CD4-positive, CD25-positive, alpha-beta regulatory T cell (primary cell): ENCODE measurements around the gene RAD23A. TPM values are rescaled to one million over a fixed set of nuclear protein-coding genes. Genes with fewer than 3 reads are reported as not detected.

Experiments used
- ATAC-seq, 2 donors: fragments of 150-1000 bp; cut with Tn5 transposase; one replicate each; pipeline ENCODE4 v1.10.0; 2021; ENCODE audit warnings: low read depth in 2 of 2, moderate number of reproducible peaks in 2 of 2, moderate library complexity in 1 of 2
- DNase-seq, 3 donors: peaks; one replicate each; pipeline versions ENCODE4 v3.0.0 to v3.0.0-alpha.2; 2012 to 2022; ENCODE audit warnings: mixed read lengths in 1 of 3
- H3K27ac ChIP-seq: one replicate; pipeline ENCODE4 v1.7.0; 2013; ENCODE audit warnings: mild to moderate bottlenecking, low read length; ENCODE audit not compliant: insufficient read depth, poor library complexity, severe bottlenecking
- H3K27me3 ChIP-seq: one replicate; pipeline ENCODE4 v1.7.0; 2013; ENCODE audit warnings: low read length; ENCODE audit not compliant: control insufficient read depth, insufficient read depth
- H3K36me3 ChIP-seq: one replicate; pipeline ENCODE4 v1.7.0; 2013; ENCODE audit warnings: mild to moderate bottlenecking, low read length, moderate library complexity; ENCODE audit not compliant: control insufficient read depth, insufficient read depth
- H3K4me1 ChIP-seq: 2 replicates; pipeline ENCODE4 v1.7.0; 2013; ENCODE audit warnings: mild to moderate bottlenecking, low read length; ENCODE audit not compliant: insufficient read depth, control insufficient read depth, poor library complexity, severe bottlenecking
- H3K4me3 ChIP-seq: one replicate; pipeline ENCODE4 v1.7.0; 2013; ENCODE audit warnings: low read depth, mild to moderate bottlenecking, low read length, moderate library complexity
- H3K9me3 ChIP-seq, 2 experiments: 1 replicate in 1 of 2; 2 replicates in 1 of 2; pipeline ENCODE4 v1.7.0; 2013; ENCODE audit warnings: low read length in 2 of 2, mild to moderate bottlenecking in 1 of 2, moderate library complexity in 1 of 2; ENCODE audit not compliant: control insufficient read depth in 2 of 2
- H3K27ac Mint-ChIP-seq, 3 donors: one replicate each; pipeline ENCODE4 v1.8.0; 2020 to 2022; ENCODE audit warnings: mild to moderate bottlenecking in 3 of 3, mixed read lengths in 3 of 3, moderate library complexity in 2 of 3
- H3K27me3 Mint-ChIP-seq: one replicate; pipeline ENCODE4 v1.8.0; 2022; ENCODE audit warnings: mild to moderate bottlenecking, mixed read lengths
- H3K36me3 Mint-ChIP-seq: one replicate; pipeline ENCODE4 v1.8.0; 2020; ENCODE audit warnings: mixed read lengths
- H3K4me1 Mint-ChIP-seq, 4 donors: one replicate each; pipeline ENCODE4 v1.8.0; 2020 to 2022; ENCODE audit warnings: mixed read lengths in 4 of 4, mild to moderate bottlenecking in 1 of 4
- H3K4me3 Mint-ChIP-seq, 4 donors: one replicate each; pipeline ENCODE4 v1.8.0; 2020 to 2022; ENCODE audit warnings: mild to moderate bottlenecking in 4 of 4, mixed read lengths in 4 of 4, moderate library complexity in 3 of 4
- H3K9me3 Mint-ChIP-seq, 7 donors: one replicate each; pipeline ENCODE4 v1.8.0; 2020 to 2022; ENCODE audit warnings: mixed read lengths in 7 of 7, mild to moderate bottlenecking in 3 of 7, moderate library complexity in 2 of 7
- polyA plus RNA-seq, 4 donors: library from polyadenylated mRNA; unstranded; fragments of 300-500 nt; fragmentation: Illumina TruSeq; gene quantifications; one replicate each; pipeline ENCODE4 v1.2.3, GENCODE V29; 2021
- total RNA-seq: library from RNA; stranded (reverse); gene quantifications from one replicate; pipeline ENCODE4 v1.2.3, GENCODE V29; 2022

The RAD23A gene
- total and polyA plus RNA-seq, 5 donors from 2014 or later, result 73.8 to 85.0 (median 80.9) TPM

DNA sequence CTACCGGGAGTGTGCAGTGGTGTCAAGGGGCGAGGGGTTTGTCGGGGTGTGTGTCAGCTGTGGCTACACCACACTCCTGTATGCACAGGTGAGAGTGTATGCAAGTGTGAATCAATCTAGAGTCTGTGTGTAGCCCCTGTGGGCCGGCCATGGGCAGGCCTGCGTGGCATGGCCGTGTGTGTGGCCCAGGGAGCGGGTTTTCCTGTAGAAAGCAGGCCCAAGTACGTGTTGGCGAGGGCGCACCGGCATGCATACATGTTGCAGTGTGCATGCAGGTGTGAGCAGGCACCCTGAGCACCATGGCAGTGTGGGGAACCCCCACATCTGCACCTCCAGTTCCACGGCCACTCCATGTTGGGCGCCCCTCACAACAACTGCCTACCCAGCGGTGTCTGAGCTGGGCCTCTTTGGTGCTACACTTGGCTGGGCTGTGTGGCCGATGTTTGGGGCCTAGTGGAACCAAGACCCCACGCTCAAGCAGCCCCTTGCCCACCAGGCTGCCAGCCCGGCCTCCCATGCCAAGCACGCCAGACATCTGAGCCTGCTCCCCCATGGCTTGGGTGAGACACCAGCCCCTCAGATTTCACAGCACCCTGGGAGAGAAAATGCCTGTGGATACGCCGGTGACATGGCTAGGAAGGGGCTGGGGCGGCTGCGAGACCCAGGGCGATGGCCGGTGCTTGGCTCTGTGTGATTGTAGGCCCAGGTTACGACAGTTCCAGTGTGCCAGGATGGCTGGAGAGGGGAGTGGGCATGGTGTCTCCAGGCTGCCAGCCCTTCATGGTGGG lies 51.7 kb downstream of the RAD23A start:
- peak overlapping the region in 1 of 3 donors; percentile 48 for H3K27ac Mint-ChIP-seq
- H3K27me3 Mint-ChIP-seq, result peaks cover 31% of the 10 kb centered on the region
- peak overlapping the region; percentile 60 to 79 (median 74) for H3K4me3 Mint-ChIP-seq
- DNase-seq (no peak), ATAC-seq (no peak)
- Histone ChIP-seq H3K27me3 (peaks cover 3% of the 10 kb centered on the region), H3K36me3 (no peaks in the 10 kb centered on the region), H3K27ac (no peak overlapping the region), H3K4me1 (peaks cover 6% of the 10 kb centered on the region), H3K9me3 (no peaks in the 10 kb centered on the region), H3K4me3 (no peak overlapping the region)
- peaks cover 0 to 15% (median 6%) of the 10 kb centered on the region in 4 donors for H3K4me1 Mint-ChIP-seq
- H3K36me3 Mint-ChIP-seq, result peaks cover 4% of the 10 kb centered on the region
- H3K9me3 Mint-ChIP-seq, result peaks cover 0 to 3% (median 0%) of the 10 kb centered on the region in 7 donors

GRCh38 chr19:12997967-12998940 lies 52.6 kb downstream of the RAD23A start:
- no peaks in the 10 kb centered on the region for H3K36me3 ChIP-seq
- peaks cover 0 to 3% (median 0%) of the 10 kb centered on the region in 7 donors for H3K9me3 Mint-ChIP-seq
- H3K27ac ChIP-seq, result no peak overlapping the region
- H3K36me3 Mint-ChIP-seq, result peaks cover 4% of the 10 kb centered on the region
- no peak for DNase-seq
- H3K4me1 Mint-ChIP-seq, result peaks cover 0 to 15% (median 6%) of the 10 kb centered on the region in 4 donors
- H3K4me3 ChIP-seq, result no peak overlapping the region
- H3K27ac Mint-ChIP-seq, result peak overlapping the region in 2 of 3 donors; percentile 11 to 48
- H3K4me1 ChIP-seq, result peaks cover 6% of the 10 kb centered on the region
- no peaks in the 10 kb centered on the region for H3K9me3 ChIP-seq
- peaks cover 34% of the 10 kb centered on the region for H3K27me3 Mint-ChIP-seq
- peaks cover 3% of the 10 kb centered on the region for H3K27me3 ChIP-seq
- ATAC-seq, result no peak
- H3K4me3 Mint-ChIP-seq, result peak overlapping the region; percentile 13 to 79 (median 64)

GRCh38 chr19:13001166-13001501 lies 55.5 kb downstream of the RAD23A start:
- Histone ChIP-seq H3K4me3 (no peak overlapping the region), H3K27ac (no peak overlapping the region), H3K9me3 (no peaks in the 10 kb centered on the region), H3K27me3 (no peaks in the 10 kb centered on the region), H3K36me3 (no peaks in the 10 kb centered on the region), H3K4me1 (peaks cover 3% of the 10 kb centered on the region)
- Mint-ChIP-seq H3K4me3 (no peak overlapping the region), H3K27me3 (peaks cover 37% of the 10 kb centered on the region), H3K27ac (no peak overlapping the region), H3K36me3 (peaks cover 4% of the 10 kb centered on the region), H3K9me3 (peaks cover 0 to 2% (median 0%) of the 10 kb centered on the region in 7 donors), H3K4me1 (peaks cover 0 to 7% (median 3%) of the 10 kb centered on the region in 4 donors)
- ATAC-seq (no peak), DNase-seq (no peak)

DNA sequence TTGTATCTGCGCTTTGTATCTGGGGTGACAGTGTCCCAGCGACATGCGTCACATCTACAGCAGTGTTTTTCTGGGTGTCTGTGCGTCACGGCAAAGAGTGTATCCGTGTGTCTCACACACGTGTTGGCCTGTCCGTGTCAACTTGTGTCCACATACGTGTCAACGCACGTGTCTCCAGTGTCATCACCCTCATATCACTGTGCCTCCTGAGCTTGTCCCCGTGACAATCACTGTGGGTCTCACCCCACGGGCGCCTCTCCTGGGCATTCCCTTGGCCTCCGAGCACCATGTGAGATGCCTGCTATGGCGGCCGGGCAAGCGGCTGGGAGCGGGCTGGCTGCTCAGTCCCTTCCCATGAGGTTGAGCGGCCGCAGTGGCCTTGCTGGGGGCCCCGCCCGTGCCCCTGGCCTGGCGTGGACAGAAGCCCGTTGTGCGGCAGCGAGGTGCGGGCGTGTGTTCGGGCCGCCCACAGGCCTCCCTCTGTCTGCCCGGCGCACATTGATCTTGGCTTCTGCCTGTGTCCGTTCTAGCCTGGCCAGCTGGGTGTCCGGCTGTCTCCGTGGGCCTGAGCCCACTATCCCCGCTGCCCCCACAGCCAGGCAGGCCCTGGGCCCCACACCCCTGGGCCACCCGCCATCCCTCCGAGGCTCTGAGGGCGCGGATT lies 56.0 kb downstream of the RAD23A start:
- Mint-ChIP-seq H3K27ac (no peak overlapping the region), H3K9me3 (peaks cover 0 to 2% (median 0%) of the 10 kb centered on the region in 7 donors), H3K4me1 (peaks cover 0 to 7% (median 3%) of the 10 kb centered on the region in 4 donors), H3K36me3 (peaks cover 4% of the 10 kb centered on the region), H3K27me3 (peaks cover 37% of the 10 kb centered on the region), H3K4me3 (no peak overlapping the region)
- Histone ChIP-seq H3K27me3 (no peaks in the 10 kb centered on the region), H3K4me1 (no peaks in the 10 kb centered on the region), H3K36me3 (no peaks in the 10 kb centered on the region), H3K9me3 (no peaks in the 10 kb centered on the region), H3K27ac (no peak overlapping the region), H3K4me3 (no peak overlapping the region)
- ATAC-seq (no peak), DNase-seq (no peak)

DNA sequence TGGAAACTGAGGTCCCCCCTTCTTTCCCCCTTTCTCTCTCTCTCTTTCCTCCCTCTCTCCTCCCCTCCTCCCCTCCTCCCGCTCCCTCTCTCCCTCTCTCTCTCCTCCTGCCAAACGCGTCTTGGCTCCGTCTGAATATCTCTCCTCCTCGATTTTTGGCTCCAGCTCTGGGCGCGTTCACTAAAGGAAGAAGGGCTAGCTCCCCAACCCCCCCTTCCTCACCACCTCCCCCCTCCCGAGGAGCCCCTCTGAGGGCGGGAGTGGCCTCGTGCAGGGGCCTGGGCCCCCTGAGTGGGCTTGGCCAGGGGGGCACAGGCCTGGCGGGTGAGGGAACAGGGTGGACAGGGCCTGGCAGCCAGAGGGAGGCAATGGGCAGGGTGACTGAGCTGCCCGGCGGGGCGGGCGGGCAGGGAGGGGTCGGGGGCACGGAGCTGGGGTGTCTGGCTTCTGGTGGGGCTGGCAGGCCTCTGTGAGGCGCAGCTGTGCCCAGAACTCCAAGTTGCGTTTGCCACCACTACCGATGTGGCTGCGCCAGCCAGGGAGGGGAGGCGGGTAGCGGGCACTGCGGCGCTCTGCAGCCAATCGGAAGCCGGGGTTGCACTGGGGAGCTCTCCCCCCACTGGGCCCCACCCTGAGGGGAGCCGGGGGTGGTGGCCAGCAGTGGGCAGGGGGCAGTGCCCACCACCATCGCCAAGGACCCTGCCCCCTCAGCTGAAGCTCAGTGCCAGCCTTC lies 56.7 kb downstream of the RAD23A start:
- H3K27me3 Mint-ChIP-seq, result peaks cover 32% of the 10 kb centered on the region
- no peak overlapping the region for H3K27ac Mint-ChIP-seq
- peaks cover 4% of the 10 kb centered on the region for H3K36me3 Mint-ChIP-seq
- peaks cover 0 to 2% (median 0%) of the 10 kb centered on the region in 7 donors for H3K9me3 Mint-ChIP-seq
- no peak overlapping the region for H3K4me3 Mint-ChIP-seq
- H3K27ac ChIP-seq, result no peak overlapping the region
- H3K27me3 ChIP-seq, result no peaks in the 10 kb centered on the region
- no peaks in the 10 kb centered on the region for H3K36me3 ChIP-seq
- no peak for DNase-seq
- H3K4me3 ChIP-seq, result no peak overlapping the region
- H3K4me1 Mint-ChIP-seq, result peaks cover 0 to 2% (median 0%) of the 10 kb centered on the region in 4 donors
- ATAC-seq, result no peak
- H3K4me1 ChIP-seq, result no peaks in the 10 kb centered on the region
- H3K9me3 ChIP-seq, result no peaks in the 10 kb centered on the region

DNA sequence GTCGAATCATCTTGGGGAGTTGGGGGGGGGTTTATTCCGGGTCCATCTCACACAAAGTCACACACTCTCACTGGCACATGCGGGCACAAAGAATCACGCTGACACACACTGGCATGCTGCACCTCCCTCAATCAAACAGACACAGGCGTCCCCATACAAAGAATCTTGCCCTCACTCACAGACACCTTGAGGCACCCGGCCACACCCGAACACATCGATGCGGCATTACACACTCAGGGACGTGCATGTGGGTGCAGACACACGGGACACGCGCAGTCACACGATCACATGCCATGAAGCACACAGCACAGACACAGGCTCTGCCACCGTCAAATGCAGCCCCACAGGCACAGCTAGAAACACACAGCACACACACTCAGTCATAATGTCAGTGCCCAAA lies 57.4 kb downstream of the RAD23A start:
- peaks cover 4% of the 10 kb centered on the region for H3K36me3 Mint-ChIP-seq

More for the DNA sequence above, 57.4 kb downstream of the RAD23A start:
- Histone ChIP-seq H3K27ac (no peak overlapping the region), H3K27me3 (no peaks in the 10 kb centered on the region), H3K4me1 (no peaks in the 10 kb centered on the region), H3K9me3 (no peaks in the 10 kb centered on the region), H3K36me3 (no peaks in the 10 kb centered on the region), H3K4me3 (no peak overlapping the region)
- Mint-ChIP-seq H3K27me3 (peaks cover 28% of the 10 kb centered on the region), H3K4me1 (peaks cover 0 to 2% (median 0%) of the 10 kb centered on the region in 4 donors), H3K9me3 (peaks cover 0 to 2% (median 0%) of the 10 kb centered on the region in 7 donors), H3K27ac (no peak overlapping the region), H3K4me3 (peak overlapping the region in 1 of 4 donors; percentile 49)
- no peak for DNase-seq
- ATAC-seq, result no peak
